ENCODE results near the gene ERCC6L.

- TF ChIP-seq CTCF (IDR thresholded peaks at IDR 0.05; ENCODE audit: low read length): no peak
- TF ChIP-seq EZH2 (optimal IDR thresholded peaks at IDR 0.05; ENCODE audit: low read depth, low read length): no peak
- TF ChIP-seq EZH2phosphoT487 (IDR thresholded peaks at IDR 0.05; ENCODE audit: low read length): no peak
Measured at GRCh38 chrX:72238183-72238582, 644 bp downstream of the ERCC6L start.
